IMR-90 (cell line): Measurements from ENCODE around the gene HNRNPL. TPM values are rescaled to one million over a fixed set of nuclear protein-coding genes. Genes with fewer than 3 reads are reported as not detected.
"Not testable (repeated sequence)": the region's sequence is repeated elsewhere in the genome, so short reads cannot be mapped to it uniquely, and the experiment has no call there.

Experiments
- ATAC-seq: fragments of 200-7000 bp; cut with Tn5 transposase; 2 replicates; pipeline ENCODE4 v1.9.1; 2020; ENCODE audit warnings: low read depth, mild to moderate bottlenecking, moderate library complexity
- BruUV-seq: library from RNA; stranded (reverse); fragments of 400-500 nt; replicated peaks from 2 replicates; lab custom pipeline; 2021; lab: Mats Ljungman, UMichigan
- CTCF ChIA-PET: fragments of 300-600 bp; formaldehyde crosslinking; extraction: SDS; loops from one replicate; lab custom pipeline; 2021; ENCODE audit warnings: antibody characterized with exemption; lab: Yijun Ruan, JAX
- POLR2A ChIA-PET: fragments of 300-600 bp; sonication (Branson Sonifier 250); formaldehyde crosslinking; loops from one replicate; lab custom pipeline; 2022; ENCODE audit warnings: antibody characterized with exemption; ENCODE audit not compliant: unreplicated experiment; lab: Charles Lee
- DNase-seq: peaks from one replicate; pipeline ENCODE4 v3.0.0; 2013
- H2AFZ ChIP-seq: replicated peaks from 2 replicates; pipeline ENCODE3; 2013; ENCODE audit warnings: low read length, mild to moderate bottlenecking; ENCODE audit not compliant: poor library complexity
- H2AK5ac ChIP-seq: 2 replicates; pipeline ENCODE4 v1.6.1; 2013; ENCODE audit warnings: low read depth, low read length, inconsistent platforms
- H2AK9ac ChIP-seq: replicated peaks from 2 replicates; pipeline ENCODE3; 2013; ENCODE audit warnings: mild to moderate bottlenecking, low read depth, low read length, moderate library complexity; ENCODE audit not compliant: poor library complexity
- H2BK120ac ChIP-seq: 2 replicates; pipeline ENCODE4 v1.6.1; 2013; ENCODE audit warnings: low read depth, low read length, inconsistent platforms
- H2BK15ac ChIP-seq: 3 replicates; pipeline ENCODE4 v1.6.1; 2013; ENCODE audit warnings: low read depth, low read length, inconsistent platforms
- H2BK20ac ChIP-seq: 2 replicates; pipeline ENCODE4 v1.6.1; 2013; ENCODE audit warnings: low read depth, mild to moderate bottlenecking, inconsistent platforms, low read length, moderate library complexity
- H2BK5ac ChIP-seq: 2 replicates; pipeline ENCODE4 v1.6.1; 2013; ENCODE audit warnings: mild to moderate bottlenecking, low read depth, low read length, inconsistent platforms; ENCODE audit not compliant: poor library complexity, severe bottlenecking
- H3K14ac ChIP-seq: replicated peaks from 2 replicates; pipeline ENCODE4 v1.6.1; 2013; ENCODE audit warnings: low read depth, low read length, inconsistent platforms
- H3K18ac ChIP-seq: 2 replicates; pipeline ENCODE4 v1.6.1; 2013; ENCODE audit warnings: low read depth, low read length, control low read depth
- H3K23ac ChIP-seq: 2 replicates; pipeline ENCODE4 v1.6.1; 2013; ENCODE audit warnings: low read depth, low read length, inconsistent platforms
- H3K27ac ChIP-seq: 2 replicates; pipeline ENCODE4 v1.5.1; 2013; ENCODE audit warnings: mild to moderate bottlenecking, control low read depth, low read length; ENCODE audit not compliant: insufficient read depth
- H3K27me3 ChIP-seq: 2 replicates; pipeline ENCODE4 v1.6.1; 2013; ENCODE audit warnings: low read length; ENCODE audit not compliant: control insufficient read depth, insufficient read depth
- H3K36me3 ChIP-seq: 2 replicates; pipeline ENCODE4 v1.6.1; 2013; ENCODE audit warnings: low read length, mixed read lengths; ENCODE audit not compliant: control insufficient read depth, insufficient read depth
- H3K4ac ChIP-seq: 2 replicates; pipeline ENCODE4 v1.6.1; 2013; ENCODE audit warnings: low read depth, low read length, inconsistent platforms
- H3K4me1 ChIP-seq: 2 replicates; pipeline ENCODE4 v1.6.1; 2013; ENCODE audit warnings: low read length, mixed read lengths; ENCODE audit not compliant: control insufficient read depth, insufficient read depth
- H3K4me2 ChIP-seq: 2 replicates; pipeline ENCODE4 v1.6.1; 2013; ENCODE audit warnings: low read depth, mild to moderate bottlenecking, control low read depth, low read length, moderate library complexity
- H3K4me3 ChIP-seq: 2 replicates; pipeline ENCODE4 v1.5.1; 2013; ENCODE audit warnings: low read depth, mild to moderate bottlenecking, control low read depth, low read length, moderate library complexity; ENCODE audit not compliant: insufficient read depth
- H3K56ac ChIP-seq: 2 replicates; pipeline ENCODE4 v1.6.1; 2013; ENCODE audit warnings: low read length, inconsistent platforms; ENCODE audit not compliant: insufficient read depth; ENCODE audit errors: extremely low read depth
- H3K79me1 ChIP-seq, 2 experiments: 2 replicates each; pipeline ENCODE4 v1.6.1; 2013; ENCODE audit warnings: low read length in 2 of 2, inconsistent platforms in 1 of 2, low read depth in 1 of 2
- H3K9ac ChIP-seq: 2 replicates; pipeline ENCODE4 v1.6.1; 2013; ENCODE audit warnings: low read depth, low read length, control low read depth
- H3K9me1 ChIP-seq: 2 replicates; pipeline ENCODE4 v1.6.1; 2013; ENCODE audit warnings: low read length, inconsistent platforms; ENCODE audit not compliant: insufficient read depth
- H3K9me3 ChIP-seq: 2 replicates; pipeline ENCODE4 v1.6.1; 2013; ENCODE audit warnings: low read length; ENCODE audit not compliant: control insufficient read depth, insufficient read depth
- H4K20me1 ChIP-seq: 2 replicates; pipeline ENCODE4 v1.6.1; 2013; ENCODE audit warnings: low read length, inconsistent platforms; ENCODE audit not compliant: insufficient read depth
- H4K5ac ChIP-seq: 2 replicates; pipeline ENCODE4 v1.6.1; 2013; ENCODE audit warnings: mild to moderate bottlenecking, low read depth, low read length, control low read depth
- H4K8ac ChIP-seq, 2 experiments: 2 replicates each; pipeline ENCODE4 v1.6.1; 2013; ENCODE audit warnings: low read depth in 2 of 2, low read length in 2 of 2, control low read depth in 1 of 2, inconsistent platforms in 1 of 2
- H4K91ac ChIP-seq: 2 replicates; pipeline ENCODE4 v1.6.1; 2013; ENCODE audit warnings: low read depth, low read length, inconsistent platforms; ENCODE audit not compliant: insufficient read depth
- WGBS, 2 experiments: methylation state at CpG; one replicate each; pipeline versions ENCODE4 v1.1.5 to v1.1.7; 2013; ENCODE audit warnings: missing lambda C conversion rate in 2 of 2; ENCODE audit not compliant: insufficient read length in 1 of 2; ENCODE audit errors: extremely low coverage in 2 of 2; 5-methylcytosine and 5-hydroxymethylcytosine counted together
- dilution Hi-C: fragments of 300-500 bp; cut with HindIII; formaldehyde crosslinking; loops from one replicate; pipeline ENCODE4 v1.14.3; 2018; ENCODE audit warnings: low sequenced_read_pairs; ENCODE audit not compliant: unreplicated experiment
- in situ Hi-C: fragments of 300-500 bp; cut with MboI; formaldehyde crosslinking; loops from 3 replicates; pipeline ENCODE4 v1.14.3; 2019; ENCODE audit warnings: low sequenced_read_pairs, inconsistent platforms, mixed read lengths
- intact Hi-C: fragments of 100-400 bp; cut with micrococcal nuclease; formaldehyde crosslinking; loops from 2 replicates; pipeline ENCODE4 v1.10.0; 2022
- polyA plus RNA-seq, 3 experiments: library from polyadenylated mRNA; depleted of rRNA; stranded (reverse); fragments of >200 nt; gene quantifications; 2 replicates each; pipeline ENCODE4 v1.2.3, GENCODE V29; 2012; ENCODE audit warnings: low replicate concordance in 1 of 3
- total RNA-seq: library from RNA; depleted of rRNA; stranded (reverse); fragments of >200 nt; gene quantifications from 2 replicates; pipeline ENCODE4 v1.2.3, GENCODE V29; 2012

The HNRNPL gene
- total and polyA plus RNA-seq, 2 of the 4 experiments (the other 2 are of a cell fraction): 277 to 429 TPM

GRCh38 chr19:38873400-38873799 is 23.6 kb upstream of the HNRNPL start:
- H3K79me1 ChIP-seq, in situ Hi-C loops: not testable (repeated sequence)

More at GRCh38 chr19:38873400-38873799, 23.6 kb upstream of the HNRNPL start:
- H2BK15ac ChIP-seq, H3K4me3 ChIP-seq, BruUV-seq, H2AFZ ChIP-seq, H3K27me3 ChIP-seq, H4K91ac ChIP-seq, H3K56ac ChIP-seq, H3K14ac ChIP-seq, H3K36me3 ChIP-seq, H3K27ac ChIP-seq, DNase-seq, H3K9ac ChIP-seq, intact Hi-C loops, H4K5ac ChIP-seq, H3K9me3 ChIP-seq, H4K8ac ChIP-seq, dilution Hi-C loops, ATAC-seq, H2AK9ac ChIP-seq, H3K4ac ChIP-seq, H3K18ac ChIP-seq, H4K20me1 ChIP-seq, H3K9me1 ChIP-seq, H3K4me2 ChIP-seq, H2BK120ac ChIP-seq, H2BK20ac ChIP-seq, H2BK5ac ChIP-seq, H3K4me1 ChIP-seq, H3K23ac ChIP-seq, H2AK5ac ChIP-seq: not testable (repeated sequence)
- CTCF ChIA-PET: interaction anchor here (0.6 kb wide), 1 partner anchor 630 kb away, joined by 3 read pairs; no protein-coding TSS in a partner anchor
- POLR2A ChIA-PET: interaction anchor here (0.6 kb wide), 1 partner anchor 46 kb away, joined by 3 read pairs; no protein-coding TSS in a partner anchor
- no CpG with 5 or more reads among the region's 10 CpGs for WGBS, 2 experiments
